HG02610 (cell line): ENCODE measurements around the gene LTBP1.

Experiments
- ATAC-seq: cut with Tn5 transposase; IDR thresholded peaks from one replicate; pipeline ENCODE4 v1.9.1; 2021; ENCODE audit warnings: mild to moderate bottlenecking, moderate library complexity; ENCODE audit not compliant: unreplicated experiment

The LTBP1 gene

DNA sequence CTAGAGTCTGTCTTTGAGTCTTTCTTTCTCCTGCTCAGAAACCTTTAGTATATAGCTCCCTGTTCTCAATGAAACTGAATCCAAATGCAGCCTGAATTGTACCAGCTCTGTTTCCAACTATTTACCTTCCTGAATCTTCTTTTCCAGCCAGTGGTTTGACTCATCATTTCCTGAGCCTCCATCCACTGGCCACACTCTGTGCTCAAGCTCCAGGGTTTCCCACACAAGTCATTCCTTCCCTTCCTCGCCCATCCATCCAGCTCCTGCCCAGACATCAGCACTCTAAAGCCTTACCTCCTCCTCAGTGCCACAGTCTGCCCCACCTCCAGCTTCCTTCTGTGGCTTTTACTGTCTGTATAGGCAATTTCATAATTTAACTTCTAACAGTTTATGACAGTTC lies 296.1 kb downstream of the LTBP1 start:
- ATAC-seq = no peak

- ATAC-seq = no peak
These were observed 299.7 kb downstream of the LTBP1 start for GRCh38 chr2:33246432-33246831.

DNA sequence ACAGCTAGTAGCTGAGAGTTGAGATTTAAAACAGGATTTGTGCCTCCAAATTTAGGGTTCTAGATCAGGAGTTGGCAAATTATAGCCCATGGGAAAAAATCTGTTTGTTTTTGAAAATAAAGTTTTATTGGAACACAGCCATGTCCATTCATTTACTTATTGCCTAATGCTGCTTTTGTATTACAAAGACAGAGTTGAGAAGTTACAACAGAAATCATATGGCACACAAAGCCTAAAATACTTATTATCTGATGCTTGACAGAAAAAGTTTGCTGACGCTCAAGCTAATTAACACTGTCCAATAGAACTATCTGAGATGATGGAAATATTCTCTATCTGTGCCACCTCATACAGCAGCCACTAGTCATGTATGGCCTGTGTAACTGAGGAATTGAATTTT lies 300.6 kb downstream of the LTBP1 start:
- ATAC-seq = no peak

GRCh38 chr2:33250417-33251029 lies 303.8 kb downstream of the LTBP1 start:
- ATAC-seq = no peak

DNA sequence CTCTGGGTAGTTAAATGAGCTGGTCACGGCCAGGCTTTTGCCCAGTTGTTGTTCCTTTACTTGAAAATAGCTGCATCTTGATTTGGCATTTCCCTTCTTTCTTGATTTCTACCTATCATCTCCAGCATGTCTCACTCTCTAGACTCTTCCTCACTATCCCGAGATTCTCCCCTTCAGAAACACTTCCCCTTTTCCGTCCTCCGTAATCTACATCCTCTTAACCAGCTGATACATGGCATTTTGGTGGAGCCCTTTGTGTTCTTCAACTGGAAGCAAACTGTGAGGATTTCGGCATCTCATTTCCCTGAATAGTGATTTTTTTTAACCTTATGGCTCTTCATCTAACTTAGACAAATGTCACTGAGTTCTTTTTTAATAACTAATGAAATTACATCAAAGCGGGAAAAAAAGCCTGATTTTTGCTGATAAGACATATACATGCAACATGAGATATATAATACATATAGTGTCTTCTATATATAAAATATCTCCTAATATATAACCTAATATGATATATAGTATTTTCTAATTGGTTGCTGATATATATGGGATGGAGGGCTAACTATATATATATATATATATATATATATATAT lies 309.5 kb downstream of the LTBP1 start:
- ATAC-seq = no peak

GRCh38 chr2:33258387-33258786 lies 311.6 kb downstream of the LTBP1 start:
- no peak for ATAC-seq

GRCh38 chr2:33262097-33262496 lies 315.3 kb downstream of the LTBP1 start:
- ATAC-seq = no peak

GRCh38 chr2:33264766-33265165 lies 318.0 kb downstream of the LTBP1 start:
- ATAC-seq = no peak

DNA sequence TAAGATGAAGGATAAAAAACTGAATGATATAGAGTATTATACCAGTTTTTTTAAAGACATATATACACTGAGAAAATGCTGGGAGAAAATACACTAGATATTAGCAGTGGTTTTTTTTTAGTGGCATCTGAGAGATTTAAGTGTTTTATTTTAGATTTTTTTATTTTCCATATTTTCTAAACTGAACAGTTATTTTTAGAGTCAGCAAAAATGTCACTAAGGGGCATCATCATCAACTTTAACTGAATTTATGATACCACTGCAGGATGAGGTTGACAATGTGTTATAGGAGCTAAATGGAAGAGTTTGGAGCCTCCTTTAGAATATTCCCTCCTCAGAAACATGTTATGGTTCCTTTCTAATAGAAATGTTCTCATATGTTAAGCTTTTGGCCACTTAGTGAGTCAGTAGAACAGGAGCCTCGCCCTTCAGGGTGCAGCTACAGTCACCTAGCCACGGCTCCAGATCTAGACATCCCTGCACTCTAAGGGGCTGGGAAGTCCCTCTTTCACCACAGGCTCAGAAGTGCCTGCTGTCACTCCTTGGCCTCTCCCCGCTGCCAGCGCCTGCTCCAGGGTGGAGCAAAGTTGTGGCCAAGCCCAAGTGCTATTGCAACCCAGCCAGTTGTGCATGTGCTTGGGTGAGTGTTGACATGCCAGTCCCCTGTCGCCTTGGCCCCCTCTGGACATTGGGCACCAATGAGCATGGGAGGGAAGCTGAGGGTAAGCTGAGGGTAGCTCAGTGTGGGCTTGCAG lies 319.0 kb downstream of the LTBP1 start:
- no peak for ATAC-seq

- no peak for ATAC-seq
These were observed 319.7 kb downstream of the LTBP1 start for GRCh38 chr2:33266467-33266866.

- ATAC-seq = no peak
These were observed 320.3 kb downstream of the LTBP1 start for GRCh38 chr2:33267043-33267442.

DNA sequence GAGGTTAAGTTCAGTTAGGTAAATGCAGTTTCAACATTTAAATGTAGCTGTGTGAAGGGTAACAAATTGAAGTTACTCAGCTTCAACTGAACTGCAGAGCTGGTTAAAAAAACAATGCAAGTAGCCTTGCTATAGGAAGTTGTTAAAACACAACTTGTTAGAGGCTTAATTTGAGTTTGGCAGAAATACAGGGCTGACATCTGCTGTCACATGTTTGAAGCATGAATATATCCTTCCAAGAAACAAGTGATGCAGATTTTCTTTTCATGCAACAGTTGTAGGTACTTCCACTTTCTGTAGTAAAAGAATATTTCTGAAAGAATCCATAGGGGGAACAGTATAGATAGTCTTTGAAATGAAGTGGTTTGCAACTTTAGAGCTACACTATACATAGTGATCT lies 321.0 kb downstream of the LTBP1 start:
- no peak for ATAC-seq

- no peak for ATAC-seq
These were observed 321.6 kb downstream of the LTBP1 start for GRCh38 chr2:33268246-33268831.

DNA sequence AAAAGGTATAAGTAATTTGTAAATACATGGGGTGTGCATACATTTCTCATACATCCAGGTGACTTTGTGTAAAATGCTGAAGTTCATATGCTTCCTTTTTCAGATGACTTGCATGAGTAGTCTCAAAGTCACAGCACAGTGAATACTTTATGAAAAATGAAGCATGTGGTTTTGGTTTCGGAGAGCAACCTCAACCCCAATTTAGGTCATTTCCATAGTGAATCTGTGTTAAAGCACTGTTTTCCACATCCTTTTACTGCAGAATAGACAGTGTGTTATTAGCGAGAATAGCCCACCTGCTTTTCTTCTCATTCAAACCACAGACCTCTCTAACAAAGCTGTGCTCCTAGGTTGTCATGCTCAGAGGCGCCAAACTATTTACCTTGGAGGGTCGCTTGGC lies 325.2 kb downstream of the LTBP1 start:
- ATAC-seq = peak; percentile 97

- ATAC-seq = no peak
These were observed 326.7 kb downstream of the LTBP1 start for GRCh38 chr2:33273479-33273878.

DNA sequence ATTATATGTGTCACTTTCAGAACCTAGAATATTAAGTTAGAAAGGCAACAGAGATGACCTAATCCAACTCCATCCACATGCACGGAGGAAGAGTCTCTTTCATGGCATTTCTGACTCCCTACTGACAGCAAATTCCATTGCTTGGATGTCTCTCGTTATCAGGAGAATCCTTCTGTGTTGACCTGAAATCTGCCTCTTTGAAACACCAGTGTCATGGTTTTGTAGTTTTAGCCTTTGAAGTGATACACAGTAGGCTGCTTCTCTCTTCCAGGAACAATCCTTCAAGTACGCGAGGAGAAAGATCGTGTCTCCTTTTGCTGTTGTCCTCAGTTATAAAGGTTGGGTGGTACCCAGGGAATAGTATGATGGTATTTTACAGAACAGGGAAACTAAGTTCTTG lies 327.8 kb downstream of the LTBP1 start:
- no peak for ATAC-seq

DNA sequence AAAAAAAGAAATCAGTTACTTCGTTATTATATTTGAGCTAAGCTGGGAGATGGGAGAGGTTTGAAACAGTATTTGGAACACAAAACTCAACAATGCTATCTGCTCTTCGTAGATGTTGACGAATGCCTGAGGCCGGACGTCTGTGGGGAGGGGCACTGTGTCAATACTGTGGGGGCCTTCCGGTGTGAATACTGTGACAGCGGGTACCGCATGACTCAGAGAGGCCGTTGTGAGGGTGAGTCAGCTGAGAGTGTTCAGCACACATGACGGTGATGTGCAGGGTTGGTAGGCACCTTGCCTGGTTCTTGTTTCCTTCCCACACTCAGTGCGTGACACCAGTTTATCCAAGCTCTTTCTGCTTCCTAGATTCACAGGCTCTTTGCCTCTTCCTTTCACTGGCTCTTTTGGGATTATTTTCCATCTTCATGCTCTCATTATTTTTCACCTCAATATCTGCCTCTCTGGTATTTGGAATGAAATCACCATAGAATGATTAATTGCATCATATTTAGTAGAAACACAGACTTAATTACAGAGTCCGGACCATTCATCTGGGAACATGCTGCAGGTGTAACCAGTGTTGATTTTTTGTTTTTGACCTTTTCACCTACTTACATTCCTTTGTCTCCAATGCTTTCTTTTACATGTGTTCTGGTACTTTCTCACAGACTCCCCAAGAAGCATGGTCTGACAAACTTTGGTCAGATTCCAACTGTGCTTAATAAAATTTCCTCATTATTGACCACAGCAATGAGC lies 329.1 kb downstream of the LTBP1 start:
- ATAC-seq = no peak

- ATAC-seq = no peak
These were observed 330.3 kb downstream of the LTBP1 start for GRCh38 chr2:33277002-33277426.

GRCh38 chr2:33278245-33278943 lies 331.6 kb downstream of the LTBP1 start:
- no peak for ATAC-seq

DNA sequence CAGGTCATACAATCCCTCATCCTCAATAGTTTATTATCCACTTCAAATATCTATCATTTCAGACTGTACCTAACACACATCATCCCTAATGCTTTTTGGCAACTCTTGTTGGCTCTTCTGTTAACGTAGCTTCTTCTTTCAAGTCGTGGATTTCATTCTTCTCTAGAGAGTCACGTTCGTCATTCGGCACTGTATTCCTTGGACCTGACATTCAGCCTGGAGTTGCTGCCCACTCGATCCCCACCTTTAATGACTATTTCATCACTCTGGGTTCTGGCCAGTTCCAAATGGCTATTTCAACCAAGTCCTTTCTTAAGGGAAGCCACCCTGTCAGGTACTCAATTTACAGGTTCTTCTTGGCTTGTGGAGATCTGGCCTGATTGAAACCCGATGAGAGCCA lies 337.5 kb downstream of the LTBP1 start:
- ATAC-seq = no peak
